Uterus (tissue), 4 donors: Measurements from ENCODE around the gene NAV2. TPM values are rescaled to one million over a fixed set of nuclear protein-coding genes. Genes with fewer than 3 reads are reported as not detected.

Source experiments
- DNase-seq, 2 donors: peaks; one replicate each; pipeline ENCODE4 v3.0.0-alpha.2; 2019 to 2020
- H3K27ac ChIP-seq, 2 donors: fragments of 200-600 bp; sonication (generic); 1 replicate in 1 of 2; 2 replicates in 1 of 2; pipeline ENCODE4 v1.5.1; 2016 to 2018
- H3K27me3 ChIP-seq, 2 donors: fragments of 200-600 bp; sonication (generic); one replicate each; pipeline ENCODE4 v1.5.1; 2018 to 2019; ENCODE audit warnings: control low read depth in 1 of 2
- H3K36me3 ChIP-seq, 2 donors: fragments of 200-600 bp; sonication (generic); one replicate each; pipeline ENCODE4 v1.5.1; 2019; ENCODE audit warnings: control low read depth in 1 of 2
- H3K4me1 ChIP-seq, 2 donors: fragments of 200-600 bp; sonication (generic); one replicate each; pipeline ENCODE4 v1.5.1; 2018 to 2019; ENCODE audit warnings: control low read depth in 1 of 2
- H3K4me3 ChIP-seq, 2 donors: fragments of 200-600 bp; sonication (generic); 1 replicate in 1 of 2; 2 replicates in 1 of 2; pipeline ENCODE4 v1.5.1; 2018 to 2019; ENCODE audit warnings: mild to moderate bottlenecking in 1 of 2
- H3K9me3 ChIP-seq, 2 donors: fragments of 200-600 bp; sonication (generic); one replicate each; pipeline ENCODE4 v1.5.1; 2019; ENCODE audit warnings: control low read depth in 1 of 2
- CTCF ChIP-seq, 4 experiments: fragments of 200-600 bp in 2 of 4; fragments of 450-650 bp in 2 of 4; sonication (generic) in 2 of 4; IDR thresholded peaks; one replicate each; pipeline ENCODE4 v1.5.1; 2016 to 2019; ENCODE audit warnings: antibody characterized with exemption in 4 of 4, mild to moderate bottlenecking in 2 of 4, moderate library complexity in 1 of 4
- POLR2A ChIP-seq, 2 donors: fragments of 450-650 bp; IDR thresholded peaks; one replicate each; pipeline ENCODE4 v1.6.1; 2016; ENCODE audit warnings: antibody characterized with exemption in 2 of 2, mild to moderate bottlenecking in 1 of 2, moderate library complexity in 1 of 2
- intact Hi-C: fragments of 100-400 bp; cut with DNase I; formaldehyde crosslinking; loops from one replicate; pipeline ENCODE4 v1.15.1; 2023; ENCODE audit warnings: low total_unique reads
- total RNA-seq, 4 donors: library from RNA; depleted of rRNA in 3 of 4; stranded (reverse); fragments of >200 nt in 3 of 4; gene quantifications; one replicate each; pipeline versions ENCODE4 v1.1.0 to v1.2.4, GENCODE V29; 2014 to 2023
- donor health status: DM: yes; HTN: yes; CAD: no.

NAV2 gene
- 10 to 100 TPM in 1 of 4 donors, 1 to 10 TPM in 3; 2.6 to 31.6 (median 5.7) TPM for total RNA-seq

GRCh38 chr11:19712281-19713195 is at the start of gene NAV2:
Gene NAV2 (plus strand): TSS chr11:19712837. CDS start chr11:19713696, 859 bp downstream.
- peak within 1 kb of the TSS; percentile 89 to 94 for H3K27ac ChIP-seq
- TF ChIP-seq CTCF (IDR thresholded peaks at IDR 0.05): peak in 2 of 4 experiments; percentile 19 to 24
- peak; percentile 95 to 96 for TF ChIP-seq POLR2A (IDR thresholded peaks at IDR 0.05)
- peak; percentile 89 to 91 for DNase-seq
- no peaks in the 10 kb centered on the region for H3K9me3 ChIP-seq
- peaks cover 0 to 14% of the 10 kb centered on the region in 2 donors for H3K4me1 ChIP-seq
- H3K36me3 ChIP-seq: no peaks in the 10 kb centered on the region
- H3K4me3 ChIP-seq: peak within 1 kb of the TSS; percentile 45 to 59
- no peaks in the 10 kb centered on the region for H3K27me3 ChIP-seq
- intact Hi-C loops: no loop called here

GRCh38 chr11:19663206-19663605 is 49.4 kb upstream of the NAV2 start:
- intact Hi-C loops: no loop called here
- Histone ChIP-seq H3K4me3 (no peak overlapping the region), H3K4me1 (no peaks in the 10 kb centered on the region), H3K27me3 (no peaks in the 10 kb centered on the region), H3K27ac (no peak overlapping the region), H3K9me3 (no peaks in the 10 kb centered on the region), H3K36me3 (no peaks in the 10 kb centered on the region)
- no peak for DNase-seq
- no peak for TF ChIP-seq POLR2A (IDR thresholded peaks at IDR 0.05)
- TF ChIP-seq CTCF (IDR thresholded peaks at IDR 0.05): no peak

- H3K36me3 ChIP-seq: no peaks in the 10 kb centered on the region
- no peak for DNase-seq
- no peak overlapping the region for H3K27ac ChIP-seq
- TF ChIP-seq POLR2A (IDR thresholded peaks at IDR 0.05): no peak
- TF ChIP-seq CTCF (IDR thresholded peaks at IDR 0.05): no peak
- no peak overlapping the region for H3K4me3 ChIP-seq
- H3K27me3 ChIP-seq: no peaks in the 10 kb centered on the region
- H3K4me1 ChIP-seq: no peaks in the 10 kb centered on the region
- H3K9me3 ChIP-seq: no peaks in the 10 kb centered on the region
- intact Hi-C loops: no loop called here
Observed at GRCh38 chr11:19664886-19665548, 47.6 kb upstream of the NAV2 start.

GRCh38 chr11:19666951-19667350 is 45.7 kb upstream of the NAV2 start:
- Histone ChIP-seq H3K4me3 (no peak overlapping the region), H3K27ac (no peak overlapping the region), H3K9me3 (no peaks in the 10 kb centered on the region), H3K4me1 (no peaks in the 10 kb centered on the region), H3K27me3 (no peaks in the 10 kb centered on the region), H3K36me3 (no peaks in the 10 kb centered on the region)
- no peak for DNase-seq
- TF ChIP-seq CTCF (IDR thresholded peaks at IDR 0.05): no peak
- TF ChIP-seq POLR2A (IDR thresholded peaks at IDR 0.05): no peak
- intact Hi-C loops: no loop called here

GRCh38 chr11:19669511-19669910 is 43.1 kb upstream of the NAV2 start:
- Histone ChIP-seq H3K36me3 (no peaks in the 10 kb centered on the region), H3K27me3 (no peaks in the 10 kb centered on the region), H3K9me3 (no peaks in the 10 kb centered on the region), H3K4me3 (no peak overlapping the region), H3K4me1 (peaks cover 0 to 5% of the 10 kb centered on the region in 2 donors), H3K27ac (no peak overlapping the region)
- intact Hi-C loops: no loop called here
- TF ChIP-seq CTCF (IDR thresholded peaks at IDR 0.05) (no peak), POLR2A (IDR thresholded peaks at IDR 0.05) (no peak)
- DNase-seq: no peak
